Body of pancreas (tissue), 4 donors: Measurements from ENCODE around the gene GOLT1B. TPM values are rescaled to one million over a fixed set of nuclear protein-coding genes. Genes with fewer than 3 reads are reported as not detected.

Source experiments
- ATAC-seq: fragments of 150-250 bp; one replicate; pipeline ENCODE4 v1.9.1; 2016
- DNase-seq, 4 donors: peaks; one replicate each; pipeline ENCODE4 v3.0.0-alpha.2; 2019
- H3K27ac ChIP-seq, 4 donors: fragments of 200-600 bp; sonication (generic); 1 replicate in 3 of 4; 2 replicates in 1 of 4; pipeline versions ENCODE4 v1.5.1 to v1.6.1; 2016 to 2019; ENCODE audit warnings: mild to moderate bottlenecking in 1 of 4, mixed read lengths in 1 of 4, moderate library complexity in 1 of 4
- H3K27me3 ChIP-seq, 2 donors: fragments of 200-600 bp; sonication (generic); one replicate each; pipeline ENCODE4 v1.6.0; 2016; ENCODE audit warnings: mild to moderate bottlenecking in 1 of 2
- H3K36me3 ChIP-seq, 2 donors: fragments of 200-600 bp; sonication (generic); replicated peaks in 1 of 2; 2 replicates each; pipeline ENCODE4 v1.5.1; 2016; ENCODE audit warnings: low read depth in 2 of 2; ENCODE audit not compliant: insufficient read depth in 1 of 2
- H3K4me1 ChIP-seq: fragments of 200-600 bp; sonication (generic); one replicate; pipeline ENCODE4 v1.6.0; 2016
- H3K4me3 ChIP-seq, 2 donors: fragments of 200-600 bp; sonication (generic); 1 replicate in 1 of 2; 2 replicates in 1 of 2; pipeline ENCODE4 v1.5.1; 2016 to 2019
- H3K9me3 ChIP-seq, 3 donors: fragments of 200-600 bp; sonication (generic); 1 replicate in 2 of 3; 2 replicates in 1 of 3; pipeline ENCODE4 v1.5.1; 2016
- CTCF ChIP-seq, 7 experiments: fragments of 450-650 bp in 4 of 7; fragments of 200-600 bp in 3 of 7; sonication (generic) in 3 of 7; IDR thresholded peaks; one replicate each; pipeline ENCODE4 v1.5.1; 2016 to 2019; ENCODE audit warnings: antibody characterized with exemption in 7 of 7
- POLR2A ChIP-seq, 3 donors: fragments of 450-650 bp; IDR thresholded peaks; one replicate each; pipeline ENCODE4 v1.6.1; 2016; ENCODE audit warnings: antibody characterized with exemption in 3 of 3, mild to moderate bottlenecking in 2 of 3
- WGBS, 2 donors: methylation state at CpG; one replicate each; pipeline ENCODE4 v1.1.5; 2017; 5-methylcytosine and 5-hydroxymethylcytosine counted together
- intact Hi-C: fragments of 100-400 bp; cut with DNase I; formaldehyde crosslinking; loops from one replicate; pipeline ENCODE4 v1.15.1; 2023
- total RNA-seq, 2 donors: library from RNA; depleted of rRNA; stranded (reverse); fragments of >200 nt; gene quantifications; one replicate each; pipeline ENCODE4 v1.1.0, GENCODE V29; 2016

GOLT1B gene
- total RNA-seq, 2 donors from 2014 or later: 16.3 to 18.5 TPM

DNA sequence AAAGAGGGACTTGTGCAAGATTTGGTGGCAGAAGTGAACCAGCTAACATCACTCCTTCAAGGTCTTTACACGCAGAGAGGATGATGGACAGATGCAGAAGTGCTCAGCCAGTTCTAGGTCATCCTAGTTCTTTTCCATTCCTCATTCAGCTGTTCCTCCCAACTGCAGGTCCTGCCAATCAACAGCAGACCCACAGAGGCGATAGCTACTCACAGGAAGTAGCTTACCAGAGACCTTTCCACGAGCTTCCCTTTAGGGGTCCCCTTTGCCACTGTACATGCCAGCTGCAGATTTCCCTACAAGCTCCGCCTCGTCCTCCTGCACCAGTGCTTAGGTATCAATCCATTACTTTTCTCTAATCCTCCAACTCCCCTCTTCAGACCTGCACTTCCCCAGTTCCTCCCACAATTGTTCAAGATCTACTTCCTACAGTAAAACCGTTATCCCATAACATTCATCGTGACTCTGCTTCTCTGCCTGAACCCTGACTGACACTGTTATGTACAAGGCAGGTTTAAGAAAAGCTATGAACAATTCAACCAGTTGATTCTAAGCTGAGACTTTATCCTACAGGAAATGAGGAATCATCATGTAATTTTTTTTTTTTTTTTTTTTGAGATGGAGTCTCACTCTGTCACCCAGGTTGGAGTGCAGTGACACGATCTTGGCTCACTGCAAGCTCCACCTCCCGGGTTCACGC is 22.7 kb upstream of the GOLT1B start:
- peaks cover 0 to 6% of the 10 kb centered on the region in 2 donors for H3K36me3 ChIP-seq
- no peaks in the 10 kb centered on the region for H3K9me3 ChIP-seq
- H3K27ac ChIP-seq: no peak overlapping the region
- peaks cover 10% of the 10 kb centered on the region for H3K4me1 ChIP-seq
- 88 to 90% methylated on average over 10 of the region's 10 CpGs for WGBS, 2 donors
- no peak overlapping the region for H3K4me3 ChIP-seq
- DNase-seq (no peak), ATAC-seq (no peak)
- TF ChIP-seq CTCF (IDR thresholded peaks at IDR 0.05) (no peak), POLR2A (IDR thresholded peaks at IDR 0.05) (no peak)
- intact Hi-C loops: no loop called here
- no peaks in the 10 kb centered on the region for H3K27me3 ChIP-seq

GRCh38 chr12:21483531-21483930 is 18.1 kb upstream of the GOLT1B start:
- Histone ChIP-seq H3K4me3 (no peak overlapping the region), H3K9me3 (no peaks in the 10 kb centered on the region), H3K27ac (no peak overlapping the region), H3K36me3 (peaks cover 0 to 8% of the 10 kb centered on the region in 2 donors), H3K27me3 (no peaks in the 10 kb centered on the region), H3K4me1 (no peaks in the 10 kb centered on the region)
- intact Hi-C loops: no loop called here
- TF ChIP-seq CTCF (IDR thresholded peaks at IDR 0.05) (no peak), POLR2A (IDR thresholded peaks at IDR 0.05) (no peak)
- no peak for DNase-seq
- no peak for ATAC-seq
- 46 to 47% methylated on average over 3 of the region's 3 CpGs for WGBS, 2 donors

DNA sequence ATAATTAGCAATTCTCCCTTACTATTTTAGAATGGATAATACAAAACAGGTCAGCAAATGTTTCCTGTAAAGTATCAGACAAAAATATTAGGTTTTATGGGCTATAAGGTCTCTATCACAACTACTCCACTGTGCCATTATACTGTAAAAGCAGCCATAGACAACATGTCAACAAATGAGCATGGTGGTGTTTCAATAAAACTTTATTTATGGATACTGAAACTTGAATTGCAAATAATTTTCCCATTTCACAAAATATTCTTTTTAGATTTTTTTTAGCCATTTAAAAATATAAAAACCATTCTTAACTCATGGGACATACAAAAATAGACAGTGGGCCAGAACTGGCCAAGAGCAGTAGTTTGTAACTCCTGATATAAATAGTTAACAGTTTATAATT is 15.6 kb upstream of the GOLT1B start:
- peaks cover 0 to 7% of the 10 kb centered on the region in 2 donors for H3K36me3 ChIP-seq
- H3K4me3 ChIP-seq: no peak overlapping the region
- DNase-seq: no peak
- H3K27me3 ChIP-seq: no peaks in the 10 kb centered on the region
- no peaks in the 10 kb centered on the region for H3K4me1 ChIP-seq
- no peak overlapping the region for H3K27ac ChIP-seq
- H3K9me3 ChIP-seq: no peaks in the 10 kb centered on the region
- no peak for ATAC-seq
- intact Hi-C loops: no loop called here
- TF ChIP-seq POLR2A (IDR thresholded peaks at IDR 0.05): no peak
- no peak for TF ChIP-seq CTCF (IDR thresholded peaks at IDR 0.05)

GRCh38 chr12:21499765-21500164 is 1.8 kb upstream of the GOLT1B start:
- peaks cover 29% of the 10 kb centered on the region for H3K4me1 ChIP-seq
- ATAC-seq (no peak), DNase-seq (no peak)
- no peaks in the 10 kb centered on the region for H3K36me3 ChIP-seq
- H3K9me3 ChIP-seq: no peaks in the 10 kb centered on the region
- H3K27me3 ChIP-seq: no peaks in the 10 kb centered on the region
- intact Hi-C loops: no loop called here
- no peak for TF ChIP-seq CTCF (IDR thresholded peaks at IDR 0.05)
- TF ChIP-seq POLR2A (IDR thresholded peaks at IDR 0.05): no peak
- no peak overlapping the region for H3K27ac ChIP-seq
- no peak overlapping the region for H3K4me3 ChIP-seq
- WGBS, 2 donors: 58% methylated on average over 2 of the region's 2 CpGs

- Histone ChIP-seq H3K27ac (peak overlapping the region in 2 of 4 donors; percentile 89 to 90), H3K4me3 (peak overlapping the region in 1 of 2 donors; percentile 83), H3K36me3 (no peaks in the 10 kb centered on the region), H3K27me3 (no peaks in the 10 kb centered on the region), H3K4me1 (peaks cover 40% of the 10 kb centered on the region), H3K9me3 (no peaks in the 10 kb centered on the region)
- WGBS, 2 donors: 9 to 11% methylated on average over 8 of the region's 8 CpGs
- TF ChIP-seq CTCF (IDR thresholded peaks at IDR 0.05) (no peak), POLR2A (IDR thresholded peaks at IDR 0.05) (no peak)
- no peak for ATAC-seq
- DNase-seq: no peak
- intact Hi-C loops: no loop called here
These were observed 767 bp upstream of the GOLT1B start for GRCh38 chr12:21500786-21501257.
